GM23338 (cell line): ENCODE results near the gene HIGD1B. TPM values are rescaled to one million over a fixed set of nuclear protein-coding genes. Genes with fewer than 3 reads are reported as not detected.

Experiments
- ATAC-seq: fragments of 200-7000 bp; cut with Tn5 transposase; 3 replicates; pipeline ENCODE4 v1.9.1; 2020
- DNase-seq: peaks from one replicate; pipeline ENCODE4 v3.0.0-alpha.2; 2015; ENCODE audit warnings: low spot score
- H2AFZ ChIP-seq: fragments of 200-600 bp; sonication (generic); 2 replicates; pipeline ENCODE4 v1.8.0; 2016; ENCODE audit warnings: antibody characterized with exemption, mild to moderate bottlenecking, moderate library complexity
- H3F3A ChIP-seq: fragments of 200-600 bp; sonication (generic); replicated peaks from 2 replicates; pipeline ENCODE4 v1.8.0; 2017; ENCODE audit warnings: antibody characterized with exemption, mixed run types, low read depth
- H3K27ac ChIP-seq: fragments of 200-600 bp; sonication (generic); 2 replicates; pipeline ENCODE4 v1.6.1; 2016; ENCODE audit warnings: low read depth
- H3K27me3 ChIP-seq: fragments of 200-600 bp; sonication (generic); 2 replicates; pipeline ENCODE4 v1.8.0; 2016; ENCODE audit warnings: mild to moderate bottlenecking, mixed run types, moderate library complexity; ENCODE audit not compliant: insufficient read depth
- H3K36me3 ChIP-seq: fragments of 200-600 bp; sonication (generic); 2 replicates; pipeline ENCODE4 v1.8.0; 2016; ENCODE audit warnings: mild to moderate bottlenecking; ENCODE audit not compliant: insufficient read depth
- H3K4me1 ChIP-seq: fragments of 200-600 bp; sonication (generic); 2 replicates; pipeline ENCODE4 v1.8.0; 2016; ENCODE audit warnings: mild to moderate bottlenecking, moderate library complexity; ENCODE audit not compliant: insufficient read depth
- H3K4me2 ChIP-seq: fragments of 200-600 bp; sonication (generic); 2 replicates; pipeline ENCODE4 v1.7.1; 2017; ENCODE audit warnings: mixed run types
- H3K4me3 ChIP-seq: fragments of 200-600 bp; sonication (generic); 2 replicates; pipeline ENCODE4 v1.6.1; 2016; ENCODE audit warnings: mixed run types
- H3K79me2 ChIP-seq: fragments of 200-600 bp; sonication (generic); replicated peaks from 2 replicates; pipeline ENCODE4 v1.8.0; 2017; ENCODE audit warnings: mild to moderate bottlenecking; ENCODE audit not compliant: insufficient read depth
- H3K9me2 ChIP-seq: fragments of 200-600 bp; sonication (generic); 2 replicates; pipeline ENCODE4 v1.8.0; 2017; ENCODE audit not compliant: insufficient read depth
- H4K20me1 ChIP-seq: fragments of 200-600 bp; sonication (generic); replicated peaks from 2 replicates; pipeline ENCODE4 v1.8.0; 2017; ENCODE audit warnings: mild to moderate bottlenecking; ENCODE audit not compliant: insufficient read depth
- H3K27ac Mint-ChIP-seq: 2 replicates; pipeline ENCODE4 v1.8.0; 2020; ENCODE audit warnings: inconsistent platforms, mild to moderate bottlenecking, moderate library complexity, mixed read lengths
- H3K27me3 Mint-ChIP-seq: 3 replicates; pipeline ENCODE4 v1.8.0; 2022; ENCODE audit warnings: low read depth, mild to moderate bottlenecking, moderate library complexity, mixed read lengths, inconsistent platforms; ENCODE audit not compliant: insufficient read depth, poor library complexity
- H3K36me3 Mint-ChIP-seq: 3 replicates; pipeline ENCODE4 v1.8.0; 2021; ENCODE audit warnings: low read depth, mild to moderate bottlenecking, inconsistent platforms, moderate library complexity, mixed read lengths
- H3K4me1 Mint-ChIP-seq: 3 replicates; pipeline ENCODE4 v1.8.0; 2020; ENCODE audit warnings: mild to moderate bottlenecking, inconsistent platforms, mixed read lengths
- H3K4me3 Mint-ChIP-seq: 3 replicates; pipeline ENCODE4 v1.8.0; 2021; ENCODE audit warnings: moderate library complexity, mild to moderate bottlenecking, inconsistent platforms, mixed read lengths
- H3K9me3 Mint-ChIP-seq: 3 replicates; pipeline ENCODE4 v1.8.0; 2020; ENCODE audit warnings: moderate library complexity, mild to moderate bottlenecking, inconsistent platforms, mixed read lengths
- ETS1 ChIP-seq: IDR thresholded peaks from 2 replicates; pipeline ENCODE4 v1.6.1; 2016; ENCODE audit warnings: antibody characterized with exemption
- EZH2phosphoT487 ChIP-seq: fragments of 200-600 bp; sonication (generic); IDR thresholded peaks from one replicate; pipeline ENCODE4 v1.8.1; 2018; ENCODE audit warnings: antibody characterized with exemption; ENCODE audit not compliant: unreplicated experiment
- POLR2AphosphoS5 ChIP-seq: IDR thresholded peaks from 2 replicates; pipeline ENCODE4 v1.6.1; 2016; ENCODE audit warnings: antibody characterized with exemption, low read depth
- REST ChIP-seq: IDR thresholded peaks from one replicate; pipeline ENCODE4 v1.6.1; 2018; ENCODE audit warnings: antibody characterized with exemption; ENCODE audit not compliant: unreplicated experiment
- STAT1 ChIP-seq: IDR thresholded peaks from one replicate; pipeline ENCODE4 v1.6.1; 2016; ENCODE audit warnings: antibody characterized with exemption; ENCODE audit not compliant: unreplicated experiment
- ZNF331 ChIP-seq: fragments of 250-450 bp; sonication (Bioruptor Pico); IDR thresholded peaks from 2 replicates; pipeline ENCODE4 v1.5.0; 2020; ENCODE audit warnings: low read depth, mild to moderate bottlenecking, moderate library complexity
- polyA plus RNA-seq: library from polyadenylated mRNA; unstranded; fragments of >200 nt; fragmentation: Nextera tagmentation; extraction: Ambion mirVana; gene quantifications from 2 replicates; pipeline ENCODE4 v1.2.1, GENCODE V29; 2016
- total RNA-seq: library from RNA; depleted of rRNA; stranded (reverse); fragments of >200 nt; shearing (Covaris generic); gene quantifications from 2 replicates; pipeline ENCODE4 v1.2.3, GENCODE V29; 2014
- TF ChIP-seq, protein P1 (sequence below): fragments of 250-450 bp; sonication (Bioruptor Pico); IDR thresholded peaks from 2 replicates; pipeline ENCODE4 v1.5.0; 2020; ENCODE audit warnings: mild to moderate bottlenecking, moderate library complexity

HIGD1B gene
- total and polyA plus RNA-seq, 2 experiments from 2014 or later = not detected

DNA sequence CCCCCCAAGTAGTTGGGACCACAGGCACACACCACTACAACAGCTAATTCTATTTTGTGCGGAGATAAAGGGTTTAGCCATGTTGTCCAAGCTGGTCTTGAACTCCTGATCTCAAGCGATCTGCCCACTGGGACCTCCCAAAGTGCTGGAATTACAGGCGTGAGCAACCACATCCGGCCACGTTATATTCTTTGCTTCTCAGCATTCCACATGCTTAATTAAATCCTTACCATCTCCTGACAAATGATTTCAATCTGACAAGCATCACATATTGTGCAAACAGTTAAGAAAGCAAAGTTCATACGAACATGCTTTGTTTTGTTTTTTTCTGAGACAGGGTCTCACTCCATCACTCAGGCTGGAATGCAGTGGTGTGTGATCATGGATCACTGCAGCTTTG, 18.2 kb downstream of the HIGD1B start (continued):
- TF ChIP-seq, protein P1, sequence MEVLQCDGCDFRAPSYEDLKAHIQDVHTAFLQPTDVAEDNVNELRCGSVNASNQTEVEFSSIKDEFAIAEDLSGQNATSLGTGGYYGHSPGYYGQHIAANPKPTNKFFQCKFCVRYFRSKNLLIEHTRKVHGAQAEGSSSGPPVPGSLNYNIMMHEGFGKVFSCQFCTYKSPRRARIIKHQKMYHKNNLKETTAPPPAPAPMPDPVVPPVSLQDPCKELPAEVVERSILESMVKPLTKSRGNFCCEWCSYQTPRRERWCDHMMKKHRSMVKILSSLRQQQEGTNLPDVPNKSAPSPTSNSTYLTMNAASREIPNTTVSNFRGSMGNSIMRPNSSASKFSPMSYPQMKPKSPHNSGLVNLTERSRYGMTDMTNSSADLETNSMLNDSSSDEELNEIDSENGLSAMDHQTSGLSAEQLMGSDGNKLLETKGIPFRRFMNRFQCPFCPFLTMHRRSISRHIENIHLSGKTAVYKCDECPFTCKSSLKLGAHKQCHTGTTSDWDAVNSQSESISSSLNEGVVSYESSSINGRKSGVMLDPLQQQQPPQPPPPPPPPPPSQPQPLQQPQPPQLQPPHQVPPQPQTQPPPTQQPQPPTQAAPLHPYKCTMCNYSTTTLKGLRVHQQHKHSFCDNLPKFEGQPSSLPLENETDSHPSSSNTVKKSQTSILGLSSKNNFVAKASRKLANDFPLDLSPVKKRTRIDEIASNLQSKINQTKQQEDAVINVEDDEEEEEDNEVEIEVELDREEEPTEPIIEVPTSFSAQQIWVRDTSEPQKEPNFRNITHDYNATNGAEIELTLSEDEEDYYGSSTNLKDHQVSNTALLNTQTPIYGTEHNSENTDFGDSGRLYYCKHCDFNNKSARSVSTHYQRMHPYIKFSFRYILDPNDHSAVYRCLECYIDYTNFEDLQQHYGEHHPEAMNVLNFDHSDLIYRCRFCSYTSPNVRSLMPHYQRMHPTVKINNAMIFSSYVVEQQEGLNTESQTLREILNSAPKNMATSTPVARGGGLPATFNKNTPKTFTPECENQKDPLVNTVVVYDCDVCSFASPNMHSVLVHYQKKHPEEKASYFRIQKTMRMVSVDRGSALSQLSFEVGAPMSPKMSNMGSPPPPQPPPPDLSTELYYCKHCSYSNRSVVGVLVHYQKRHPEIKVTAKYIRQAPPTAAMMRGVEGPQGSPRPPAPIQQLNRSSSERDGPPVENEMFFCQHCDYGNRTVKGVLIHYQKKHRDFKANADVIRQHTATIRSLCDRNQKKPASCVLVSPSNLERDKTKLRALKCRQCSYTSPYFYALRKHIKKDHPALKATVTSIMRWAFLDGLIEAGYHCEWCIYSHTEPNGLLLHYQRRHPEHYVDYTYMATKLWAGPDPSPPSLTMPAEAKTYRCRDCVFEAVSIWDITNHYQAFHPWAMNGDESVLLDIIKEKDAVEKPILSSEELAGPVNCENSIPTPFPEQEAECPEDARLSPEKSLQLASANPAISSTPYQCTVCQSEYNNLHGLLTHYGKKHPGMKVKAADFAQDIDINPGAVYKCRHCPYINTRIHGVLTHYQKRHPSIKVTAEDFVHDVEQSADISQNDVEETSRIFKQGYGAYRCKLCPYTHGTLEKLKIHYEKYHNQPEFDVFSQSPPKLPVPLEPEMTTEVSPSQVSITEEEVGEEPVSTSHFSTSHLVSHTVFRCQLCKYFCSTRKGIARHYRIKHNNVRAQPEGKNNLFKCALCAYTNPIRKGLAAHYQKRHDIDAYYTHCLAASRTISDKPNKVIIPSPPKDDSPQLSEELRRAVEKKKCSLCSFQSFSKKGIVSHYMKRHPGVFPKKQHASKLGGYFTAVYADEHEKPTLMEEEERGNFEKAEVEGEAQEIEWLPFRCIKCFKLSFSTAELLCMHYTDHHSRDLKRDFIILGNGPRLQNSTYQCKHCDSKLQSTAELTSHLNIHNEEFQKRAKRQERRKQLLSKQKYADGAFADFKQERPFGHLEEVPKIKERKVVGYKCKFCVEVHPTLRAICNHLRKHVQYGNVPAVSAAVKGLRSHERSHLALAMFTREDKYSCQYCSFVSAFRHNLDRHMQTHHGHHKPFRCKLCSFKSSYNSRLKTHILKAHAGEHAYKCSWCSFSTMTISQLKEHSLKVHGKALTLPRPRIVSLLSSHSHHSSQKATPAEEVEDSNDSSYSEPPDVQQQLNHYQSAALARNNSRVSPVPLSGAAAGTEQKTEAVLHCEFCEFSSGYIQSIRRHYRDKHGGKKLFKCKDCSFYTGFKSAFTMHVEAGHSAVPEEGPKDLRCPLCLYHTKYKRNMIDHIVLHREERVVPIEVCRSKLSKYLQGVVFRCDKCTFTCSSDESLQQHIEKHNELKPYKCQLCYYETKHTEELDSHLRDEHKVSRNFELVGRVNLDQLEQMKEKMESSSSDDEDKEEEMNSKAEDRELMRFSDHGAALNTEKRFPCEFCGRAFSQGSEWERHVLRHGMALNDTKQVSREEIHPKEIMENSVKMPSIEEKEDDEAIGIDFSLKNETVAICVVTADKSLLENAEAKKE (CRISPR knock-in tag) = no peak
- no peak for TF ChIP-seq REST

DNA sequence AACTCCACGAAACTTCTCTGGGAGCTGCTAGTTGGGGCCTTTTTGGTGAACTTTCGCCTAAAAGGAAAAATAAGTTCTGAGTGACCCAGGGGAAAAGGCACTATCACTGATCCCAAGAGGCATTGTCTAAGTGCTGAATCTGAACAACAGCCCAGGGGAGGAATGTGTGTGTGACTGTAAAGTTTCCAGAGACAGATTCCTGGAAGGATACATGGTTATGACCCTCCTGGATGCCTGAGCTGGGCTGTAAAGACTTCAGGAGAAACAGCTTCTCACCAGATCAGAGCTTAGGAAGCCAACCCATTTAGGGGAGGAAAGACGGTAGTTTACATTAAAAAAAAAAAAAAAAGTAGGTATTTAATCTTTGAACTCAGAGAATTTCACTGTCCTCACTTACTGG, 20.2 kb downstream of the HIGD1B start:
- no peak for TF ChIP-seq ETS1
- no peak for TF ChIP-seq POLR2AphosphoS5
- TF ChIP-seq ZNF331 (CRISPR knock-in tag) = no peak
- TF ChIP-seq EZH2phosphoT487 = no peak
- TF ChIP-seq STAT1 = no peak
- Histone ChIP-seq H3K27ac (no peak overlapping the region), H3K36me3 (peaks cover 48% of the 10 kb centered on the region), H2AFZ (no peak overlapping the region), H3K4me2 (no peak overlapping the region), H3F3A (peaks cover 22% of the 10 kb centered on the region), H3K27me3 (no peaks in the 10 kb centered on the region), H3K79me2 (no peaks in the 10 kb centered on the region), H3K4me3 (no peak overlapping the region), H3K9me2 (no peaks in the 10 kb centered on the region), H3K4me1 (no peaks in the 10 kb centered on the region), H4K20me1 (peaks cover 13% of the 10 kb centered on the region)
- no peak for ATAC-seq
- no peaks in the 10 kb centered on the region for H3K9me3 Mint-ChIP-seq
- H3K4me3 Mint-ChIP-seq = no peak overlapping the region
- H3K36me3 Mint-ChIP-seq = peaks cover 70% of the 10 kb centered on the region
- H3K4me1 Mint-ChIP-seq = no peaks in the 10 kb centered on the region
- H3K27me3 Mint-ChIP-seq = no peaks in the 10 kb centered on the region
- H3K27ac Mint-ChIP-seq = no peak overlapping the region
- no peak for DNase-seq
